Stomach (tissue), 19 donors: ENCODE measurements around the gene CWC25. TPM values are rescaled to one million over a fixed set of nuclear protein-coding genes. Genes with fewer than 3 reads are reported as not detected.

Source experiments
- DNase-seq, 2 donors: peaks; one replicate each; pipeline versions ENCODE4 v3.0.0 to v3.0.0-alpha.2; 2013 to 2019
- H3K27ac ChIP-seq, 5 donors: fragments of 200-600 bp in 4 of 5; sonication (generic) in 4 of 5; one replicate each; pipeline ENCODE4 v1.5.1; 2013 to 2019; ENCODE audit warnings: mild to moderate bottlenecking in 1 of 5, moderate library complexity in 1 of 5
- H3K27me3 ChIP-seq, 3 donors: fragments of 200-600 bp; sonication (generic); one replicate each; pipeline ENCODE4 v1.5.1; 2017 to 2019; ENCODE audit warnings: mixed run types in 1 of 3
- H3K36me3 ChIP-seq, 4 donors: fragments of 200-600 bp; sonication (generic); 1 replicate in 3 of 4; 2 replicates in 1 of 4; pipeline ENCODE4 v1.5.1; 2016 to 2019
- H3K4me1 ChIP-seq, 4 donors: fragments of 200-600 bp; sonication (generic); one replicate each; pipeline ENCODE4 v1.5.1; 2016 to 2019
- H3K4me3 ChIP-seq, 4 donors: fragments of 200-600 bp; sonication (generic) in 3 of 4; one replicate each; pipeline ENCODE4 v1.5.1; 2016 to 2019; ENCODE audit warnings: mild to moderate bottlenecking in 1 of 4
- H3K9me3 ChIP-seq, 4 donors: fragments of 200-600 bp; sonication (generic); one replicate each; pipeline ENCODE4 v1.5.1; 2016 to 2019
- CTCF ChIP-seq, 7 experiments: fragments of 450-650 bp in 4 of 7; fragments of 200-600 bp in 3 of 7; sonication (generic) in 3 of 7; IDR thresholded peaks; one replicate each; pipeline ENCODE4 v1.5.1; 2016 to 2019; ENCODE audit warnings: antibody characterized with exemption in 7 of 7, control low read depth in 2 of 7, mild to moderate bottlenecking in 1 of 7
- EP300 ChIP-seq: sonication (generic); formaldehyde crosslinking; IDR thresholded peaks from one replicate; pipeline ENCODE4 v1.6.1; 2017; ENCODE audit warnings: antibody characterized with exemption
- POLR2A ChIP-seq, 4 donors: fragments of 450-650 bp; IDR thresholded peaks; one replicate each; pipeline ENCODE4 v1.6.1; 2016; ENCODE audit warnings: antibody characterized with exemption in 4 of 4, control low read depth in 2 of 4, mild to moderate bottlenecking in 1 of 4, moderate library complexity in 1 of 4
- POLR2AphosphoS5 ChIP-seq, 3 donors: sonication (generic); formaldehyde crosslinking; IDR thresholded peaks; one replicate each; pipeline ENCODE4 v1.6.1; 2016; ENCODE audit warnings: antibody characterized with exemption in 3 of 3
- WGBS, 5 donors: extraction: QIAGEN DNeasy Blood & Tissue Kit in 3 of 5; methylation state at CpG; one replicate each; pipeline versions ENCODE4 v1.1.5 to v1.1.7; 2013 to 2018; 5-methylcytosine and 5-hydroxymethylcytosine counted together
- intact Hi-C: fragments of 100-400 bp; cut with DNase I; formaldehyde crosslinking; loops from one replicate; pipeline ENCODE4 v1.15.1; 2023; ENCODE audit warnings: low total_unique reads
- long read RNA-seq, 10 donors: transcript quantifications; one replicate each; lab custom pipeline, GENCODE V29; 2026
- polyA plus RNA-seq, 3 donors: library from polyadenylated mRNA; stranded (reverse); fragments of 200-250 nt; gene quantifications; one replicate each; pipeline ENCODE4 v1.2.3, GENCODE V29; 2013
- total RNA-seq, 5 donors: library from RNA; depleted of rRNA; stranded (reverse); fragments of >200 nt; gene quantifications; one replicate each; pipeline versions ENCODE4 v1.1.0 to v1.2.3, GENCODE V29; 2014 to 2016
- donor health status: healthy with polysubstance abuse.
- donor health status: Bipolar disorder and iron deficiency.
- donor health status: healthy.

The CWC25 gene
- 100 to 1,000 TPM in 1 of 5 donors, 10 to 100 TPM in 4; 19.6 to 146 (median 48.7) TPM for total RNA-seq
- polyA plus RNA-seq, result 10 to 100 TPM in 2 of 3 donors, 1 to 10 TPM in 1; 5.9 to 38.8 (median 17.1) TPM
- long read RNA-seq, donor 1, partial matches to known transcripts, result 81 of 82 reads
- long read RNA-seq, donor 1, other reads (novel, unspliced or antisense), result 0 of 82 reads
- long read RNA-seq, donor 2, partial matches to known transcripts, result 0 of 3 reads
- long read RNA-seq, donor 2, other reads (novel, unspliced or antisense), result 0 of 3 reads
- long read RNA-seq, donor 3, partial matches to known transcripts, result 0 of 1 reads
- long read RNA-seq, donor 3, other reads (novel, unspliced or antisense), result 0 of 1 reads
- long read RNA-seq, donor 4, result 0 reads
- long read RNA-seq, donor 5, partial matches to known transcripts, result 0 of 1 reads
- long read RNA-seq, donor 5, other reads (novel, unspliced or antisense), result 0 of 1 reads
- long read RNA-seq, donor 6, partial matches to known transcripts, result 378 of 383 reads
- long read RNA-seq, donor 6, other reads (novel, unspliced or antisense), result 0 of 383 reads
- long read RNA-seq, donor 7, result 0 reads
- long read RNA-seq, donor 8, partial matches to known transcripts, result 0 of 2 reads
- long read RNA-seq, donor 8, other reads (novel, unspliced or antisense), result 0 of 2 reads
- long read RNA-seq, donor 9, result 0 reads
- long read RNA-seq, donor 10, result 0 reads

- Histone ChIP-seq H3K36me3 (peaks cover 9 to 22% (median 18%) of the 10 kb centered on the region in 4 donors), H3K4me1 (peaks cover 17 to 41% (median 26%) of the 10 kb centered on the region in 4 donors), H3K27ac (peak within 1 kb of the TSS; percentile 95 to 99 (median 99)), H3K4me3 (peak within 1 kb of the TSS; percentile 80 to 97 (median 94)), H3K27me3 (no peaks in the 10 kb centered on the region), H3K9me3 (no peaks in the 10 kb centered on the region)
- 1 to 2% (median 1%) methylated on average over 37 to 55 of the region's 55 CpGs for WGBS, 5 donors
- TF ChIP-seq POLR2AphosphoS5 (IDR thresholded peaks at IDR 0.05) (peak; percentile 98 to 100 (median 99)), CTCF (IDR thresholded peaks at IDR 0.05) (no peak), POLR2A (IDR thresholded peaks at IDR 0.05) (peak in 2 of 4 donors; percentile 43 to 87), EP300 (peak; percentile 80)
- intact Hi-C loops, result no loop called here
- DNase-seq, result peak; percentile 96 to 98
These were observed at the start of gene CWC25 for GRCh38 chr17:38824899-38825761. Gene CWC25, minus strand, starts transcription at chr17:38825321. Its CDS starts 138 bp downstream, at chr17:38825183.

- Histone ChIP-seq H3K27ac (peak overlapping the region; percentile 95 to 98 (median 97)), H3K36me3 (peaks cover 10 to 27% (median 21%) of the 10 kb centered on the region in 4 donors), H3K4me1 (peaks cover 68 to 79% (median 78%) of the 10 kb centered on the region in 4 donors), H3K4me3 (peak overlapping the region in 3 of 4 donors; percentile 5 to 92 (median 91)), H3K9me3 (no peaks in the 10 kb centered on the region), H3K27me3 (no peaks in the 10 kb centered on the region)
- WGBS, 5 donors, result 24 to 38% (median 37%) methylated on average over 6 to 9 of the region's 9 CpGs
- peak; percentile 43 to 56 for DNase-seq
- intact Hi-C loops, result no loop called here
- TF ChIP-seq EP300 (no peak), POLR2AphosphoS5 (IDR thresholded peaks at IDR 0.05) (peak in 1 of 3 donors; percentile 7)
These were observed 48.7 kb upstream of the CWC25 start for GRCh38 chr17:38873640-38874380.

GRCh38 chr17:38872671-38873385, 47.7 kb upstream of the CWC25 start:
- peak; percentile 75 to 94 for DNase-seq
- intact Hi-C loops, result no loop called here
- peak in 2 of 3 donors; percentile 72 to 94 for TF ChIP-seq POLR2AphosphoS5 (IDR thresholded peaks at IDR 0.05)
- no peak for TF ChIP-seq EP300
- TF ChIP-seq POLR2A (IDR thresholded peaks at IDR 0.05), result no peak
- Histone ChIP-seq H3K27me3 (no peaks in the 10 kb centered on the region), H3K27ac (peak overlapping the region; percentile 95 to 98 (median 97)), H3K4me1 (peaks cover 76 to 79% (median 78%) of the 10 kb centered on the region in 4 donors), H3K4me3 (peak overlapping the region; percentile 91 to 100 (median 94)), H3K9me3 (no peaks in the 10 kb centered on the region), H3K36me3 (peaks cover under 1 to 18% (median 11%) of the 10 kb centered on the region in 4 donors)
- WGBS, 5 donors, result 22 to 32% (median 28%) methylated on average over 9 of the region's 9 CpGs

GRCh38 chr17:38872027-38872511, 46.9 kb upstream of the CWC25 start:
- TF ChIP-seq CTCF (IDR thresholded peaks at IDR 0.05) (no peak), POLR2AphosphoS5 (IDR thresholded peaks at IDR 0.05) (no peak), EP300 (no peak), POLR2A (IDR thresholded peaks at IDR 0.05) (no peak)
- Histone ChIP-seq H3K36me3 (peaks cover 0 to 10% (median 4%) of the 10 kb centered on the region in 4 donors), H3K27ac (peak overlapping the region; percentile 95 to 98 (median 97)), H3K4me1 (peaks cover 74 to 78% (median 76%) of the 10 kb centered on the region in 4 donors), H3K9me3 (no peaks in the 10 kb centered on the region), H3K27me3 (no peaks in the 10 kb centered on the region), H3K4me3 (peak overlapping the region; percentile 91 to 100 (median 94))
- peak in 1 of 2 donors; percentile 43 for DNase-seq
- intact Hi-C loops, result no loop called here
- 13 to 20% (median 20%) methylated on average over 5 of the region's 5 CpGs for WGBS, 5 donors
